HepG2 (cell line): ENCODE measurements around the gene ERFL. TPM values are rescaled to one million over a fixed set of nuclear protein-coding genes. Genes with fewer than 3 reads are reported as not detected.

Experiments used
- BRD4 ChIP-seq: sonication (generic); formaldehyde crosslinking; IDR thresholded peaks from 2 replicates; pipeline ENCODE4 v1.4.0; 2020; ENCODE audit warnings: missing genetic modification reagents
- DPF2 ChIP-seq: sonication (generic); formaldehyde crosslinking; IDR thresholded peaks from 2 replicates; pipeline ENCODE4 v1.4.0; 2020; ENCODE audit warnings: mild to moderate bottlenecking, low read depth, missing genetic modification reagents, borderline replicate concordance
- HNRNPK ChIP-seq: fragments of 200-400 bp; formaldehyde crosslinking; IDR thresholded peaks from 2 replicates; pipeline ENCODE4 v1.6.1; 2018; ENCODE audit warnings: low read length, low read depth, moderate library complexity, mild to moderate bottlenecking; ENCODE audit not compliant: poor library complexity, severe bottlenecking
- HOXA9 ChIP-seq: sonication (generic); formaldehyde crosslinking; IDR thresholded peaks from 2 replicates; pipeline ENCODE4 v1.8.1; 2022; ENCODE audit warnings: missing genetic modification reagents, mild to moderate bottlenecking, moderate library complexity, borderline replicate concordance
- KDM1A ChIP-seq: IDR thresholded peaks from 2 replicates; pipeline ENCODE4 v1.6.1; 2016; ENCODE audit warnings: missing compliant biosample characterization
- MEF2D ChIP-seq: sonication (generic); formaldehyde crosslinking; IDR thresholded peaks from 2 replicates; pipeline ENCODE4 v1.5.1; 2020; ENCODE audit warnings: mild to moderate bottlenecking, missing genetic modification reagents
- MTF1 ChIP-seq: sonication (generic); formaldehyde crosslinking; IDR thresholded peaks from 2 replicates; pipeline ENCODE4 v1.5.0; 2020; ENCODE audit warnings: missing genetic modification reagents
- NR3C1 ChIP-seq: sonication (generic); formaldehyde crosslinking; IDR thresholded peaks from 2 replicates; pipeline ENCODE4 v1.4.0; 2020; ENCODE audit warnings: missing genetic modification reagents
- SALL1 ChIP-seq: sonication (generic); formaldehyde crosslinking; IDR thresholded peaks from 2 replicates; pipeline ENCODE4 v1.8.0; 2022; ENCODE audit warnings: mild to moderate bottlenecking, missing genetic modification reagents
- SIN3B ChIP-seq: fragments of 150-350 bp; IDR thresholded peaks from 2 replicates; pipeline ENCODE4 v1.6.1; 2014; ENCODE audit warnings: low read length
- SRSF9 ChIP-seq: fragments of 200-400 bp; formaldehyde crosslinking; IDR thresholded peaks from 2 replicates; pipeline ENCODE4 v1.6.1; 2018; ENCODE audit warnings: borderline replicate concordance, mild to moderate bottlenecking, low read depth, low read length; ENCODE audit not compliant: insufficient read depth, poor library complexity, severe bottlenecking
- TAF15 ChIP-seq: fragments of 200-400 bp; formaldehyde crosslinking; IDR thresholded peaks from one replicate; pipeline ENCODE4 v1.6.1; 2018; ENCODE audit warnings: mild to moderate bottlenecking, low read depth, low read length; ENCODE audit not compliant: poor library complexity, severe bottlenecking
- XBP1 ChIP-seq: sonication (generic); formaldehyde crosslinking; IDR thresholded peaks from 2 replicates; pipeline ENCODE4 v1.5.0; 2020; ENCODE audit warnings: missing genetic modification reagents
- ZBTB21 ChIP-seq: sonication (generic); formaldehyde crosslinking; IDR thresholded peaks from 2 replicates; pipeline ENCODE4 v1.4.0; 2020; ENCODE audit warnings: missing genetic modification reagents
- ZMAT5 ChIP-seq: sonication (generic); formaldehyde crosslinking; IDR thresholded peaks from 2 replicates; pipeline ENCODE4 v1.5.0; 2020; ENCODE audit warnings: mild to moderate bottlenecking, low read depth, missing genetic modification reagents, borderline replicate concordance
- ZNF207 ChIP-seq: fragments of 450-650 bp; IDR thresholded peaks from 2 replicates; pipeline ENCODE4 v1.6.1; 2016; ENCODE audit warnings: antibody characterized with exemption, borderline replicate concordance
- ZNF547 ChIP-seq: sonication (generic); formaldehyde crosslinking; IDR thresholded peaks from 2 replicates; pipeline ENCODE4 v1.5.1; 2020; ENCODE audit warnings: mild to moderate bottlenecking, missing genetic modification reagents
- ZNF713 ChIP-seq: sonication (generic); formaldehyde crosslinking; IDR thresholded peaks from 2 replicates; pipeline ENCODE4 v1.4.0; 2020; ENCODE audit warnings: mild to moderate bottlenecking, missing genetic modification reagents
- ZNF746 ChIP-seq: sonication (generic); formaldehyde crosslinking; IDR thresholded peaks from 2 replicates; pipeline ENCODE4 v1.8.0; 2022; ENCODE audit warnings: mild to moderate bottlenecking, missing genetic modification reagents
- ZNF766 ChIP-seq: sonication (generic); formaldehyde crosslinking; IDR thresholded peaks from 2 replicates; pipeline ENCODE4 v1.5.0; 2020; ENCODE audit warnings: missing genetic modification reagents, borderline replicate concordance
- ZNF790 ChIP-seq: sonication (generic); formaldehyde crosslinking; IDR thresholded peaks from 2 replicates; pipeline ENCODE4 v1.8.0; 2022; ENCODE audit warnings: missing genetic modification reagents, mild to moderate bottlenecking, borderline replicate concordance
- polyA plus RNA-seq, 8 experiments: library from polyadenylated mRNA; depleted of rRNA in 3 of 8; stranded (reverse) in 7 of 8; unstranded in 1 of 8; fragments of >200 nt; fragmentation: Illumina TruSeq in 4 of 8; extraction: Trizol in 4 of 8; gene quantifications; 2 replicates each; pipeline versions ENCODE4 v1.2.1 to v1.2.3, GENCODE V29; 2011 to 2016; ENCODE audit warnings: low read depth in 4 of 8, missing spikeins in 1 of 8, mixed read lengths in 1 of 8; ENCODE audit not compliant: insufficient read depth in 1 of 8
- total RNA-seq, 5 experiments: library from RNA; depleted of rRNA; stranded (reverse); fragments of >200 nt; fragmentation: Illumina TruSeq; extraction: Trizol; gene quantifications; 2 replicates each; pipeline ENCODE4 v1.2.3, GENCODE V29; 2016; ENCODE audit warnings: low read depth in 1 of 5
- TF ChIP-seq, protein P1 (sequence below): sonication (generic); formaldehyde crosslinking; IDR thresholded peaks from 2 replicates; pipeline ENCODE4 v1.4.0; 2020; ENCODE audit warnings: missing genetic modification reagents
- TF ChIP-seq, protein P2 (sequence below): sonication (generic); formaldehyde crosslinking; IDR thresholded peaks from 2 replicates; pipeline ENCODE4 v1.5.0; 2020; ENCODE audit warnings: mild to moderate bottlenecking, missing genetic modification reagents, moderate library complexity
- TF ChIP-seq, protein P3 (sequence below): IDR thresholded peaks from 2 replicates; pipeline ENCODE4 v1.4.0; 2020; ENCODE audit warnings: mild to moderate bottlenecking, missing genetic modification reagents

ERFL gene
- total and polyA plus RNA-seq, 2 of the 13 experiments (the other 11 are each of a cell fraction or from before 2014, with no cell fraction given), result not detected

DNA sequence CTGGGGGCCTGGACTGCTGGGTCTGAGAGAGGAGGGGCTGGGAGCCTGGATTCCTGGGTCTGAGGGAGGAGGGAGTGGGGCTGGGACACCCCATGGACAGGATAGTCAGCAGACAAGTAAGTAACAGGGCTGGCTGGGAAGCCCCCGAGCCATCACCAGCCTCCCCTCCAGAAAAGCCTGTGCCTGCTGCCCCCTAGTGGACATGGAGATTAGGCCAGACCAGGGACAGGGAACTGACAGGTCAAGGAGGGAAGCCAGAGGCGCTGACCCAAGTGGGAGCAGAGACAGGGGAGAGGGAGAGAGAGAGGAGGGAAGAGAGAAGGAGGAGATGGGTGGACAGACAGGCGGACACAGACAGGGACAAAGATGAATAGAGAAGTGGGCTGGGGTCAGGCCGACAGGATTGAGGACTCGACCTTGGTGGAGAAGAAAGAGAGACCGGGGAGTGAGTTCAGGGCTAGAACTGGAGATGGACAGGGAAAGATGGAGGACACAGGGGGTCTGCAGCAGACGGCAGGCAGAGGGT is 6.7 kb upstream of the ERFL start (continued):
- TF ChIP-seq, protein P1, sequence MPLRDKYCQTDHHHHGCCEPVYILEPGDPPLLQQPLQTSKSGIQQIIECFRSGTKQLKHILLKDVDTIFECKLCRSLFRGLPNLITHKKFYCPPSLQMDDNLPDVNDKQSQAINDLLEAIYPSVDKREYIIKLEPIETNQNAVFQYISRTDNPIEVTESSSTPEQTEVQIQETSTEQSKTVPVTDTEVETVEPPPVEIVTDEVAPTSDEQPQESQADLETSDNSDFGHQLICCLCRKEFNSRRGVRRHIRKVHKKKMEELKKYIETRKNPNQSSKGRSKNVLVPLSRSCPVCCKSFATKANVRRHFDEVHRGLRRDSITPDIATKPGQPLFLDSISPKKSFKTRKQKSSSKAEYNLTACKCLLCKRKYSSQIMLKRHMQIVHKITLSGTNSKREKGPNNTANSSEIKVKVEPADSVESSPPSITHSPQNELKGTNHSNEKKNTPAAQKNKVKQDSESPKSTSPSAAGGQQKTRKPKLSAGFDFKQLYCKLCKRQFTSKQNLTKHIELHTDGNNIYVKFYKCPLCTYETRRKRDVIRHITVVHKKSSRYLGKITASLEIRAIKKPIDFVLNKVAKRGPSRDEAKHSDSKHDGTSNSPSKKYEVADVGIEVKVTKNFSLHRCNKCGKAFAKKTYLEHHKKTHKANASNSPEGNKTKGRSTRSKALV (CRISPR knock-in tag), result no peak
- no peak for TF ChIP-seq MEF2D (CRISPR knock-in tag)
- TF ChIP-seq, protein P2, sequence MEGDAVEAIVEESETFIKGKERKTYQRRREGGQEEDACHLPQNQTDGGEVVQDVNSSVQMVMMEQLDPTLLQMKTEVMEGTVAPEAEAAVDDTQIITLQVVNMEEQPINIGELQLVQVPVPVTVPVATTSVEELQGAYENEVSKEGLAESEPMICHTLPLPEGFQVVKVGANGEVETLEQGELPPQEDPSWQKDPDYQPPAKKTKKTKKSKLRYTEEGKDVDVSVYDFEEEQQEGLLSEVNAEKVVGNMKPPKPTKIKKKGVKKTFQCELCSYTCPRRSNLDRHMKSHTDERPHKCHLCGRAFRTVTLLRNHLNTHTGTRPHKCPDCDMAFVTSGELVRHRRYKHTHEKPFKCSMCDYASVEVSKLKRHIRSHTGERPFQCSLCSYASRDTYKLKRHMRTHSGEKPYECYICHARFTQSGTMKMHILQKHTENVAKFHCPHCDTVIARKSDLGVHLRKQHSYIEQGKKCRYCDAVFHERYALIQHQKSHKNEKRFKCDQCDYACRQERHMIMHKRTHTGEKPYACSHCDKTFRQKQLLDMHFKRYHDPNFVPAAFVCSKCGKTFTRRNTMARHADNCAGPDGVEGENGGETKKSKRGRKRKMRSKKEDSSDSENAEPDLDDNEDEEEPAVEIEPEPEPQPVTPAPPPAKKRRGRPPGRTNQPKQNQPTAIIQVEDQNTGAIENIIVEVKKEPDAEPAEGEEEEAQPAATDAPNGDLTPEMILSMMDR (CRISPR knock-in tag), result peak; percentile 89
- TF ChIP-seq ZNF547 (CRISPR knock-in tag), result no peak
- no peak for TF ChIP-seq ZBTB21 (CRISPR knock-in tag)
- TF ChIP-seq ZNF790, result no peak
- TF ChIP-seq TAF15, result no peak
- TF ChIP-seq ZNF746 (CRISPR knock-in tag), result no peak
- TF ChIP-seq, protein P3, sequence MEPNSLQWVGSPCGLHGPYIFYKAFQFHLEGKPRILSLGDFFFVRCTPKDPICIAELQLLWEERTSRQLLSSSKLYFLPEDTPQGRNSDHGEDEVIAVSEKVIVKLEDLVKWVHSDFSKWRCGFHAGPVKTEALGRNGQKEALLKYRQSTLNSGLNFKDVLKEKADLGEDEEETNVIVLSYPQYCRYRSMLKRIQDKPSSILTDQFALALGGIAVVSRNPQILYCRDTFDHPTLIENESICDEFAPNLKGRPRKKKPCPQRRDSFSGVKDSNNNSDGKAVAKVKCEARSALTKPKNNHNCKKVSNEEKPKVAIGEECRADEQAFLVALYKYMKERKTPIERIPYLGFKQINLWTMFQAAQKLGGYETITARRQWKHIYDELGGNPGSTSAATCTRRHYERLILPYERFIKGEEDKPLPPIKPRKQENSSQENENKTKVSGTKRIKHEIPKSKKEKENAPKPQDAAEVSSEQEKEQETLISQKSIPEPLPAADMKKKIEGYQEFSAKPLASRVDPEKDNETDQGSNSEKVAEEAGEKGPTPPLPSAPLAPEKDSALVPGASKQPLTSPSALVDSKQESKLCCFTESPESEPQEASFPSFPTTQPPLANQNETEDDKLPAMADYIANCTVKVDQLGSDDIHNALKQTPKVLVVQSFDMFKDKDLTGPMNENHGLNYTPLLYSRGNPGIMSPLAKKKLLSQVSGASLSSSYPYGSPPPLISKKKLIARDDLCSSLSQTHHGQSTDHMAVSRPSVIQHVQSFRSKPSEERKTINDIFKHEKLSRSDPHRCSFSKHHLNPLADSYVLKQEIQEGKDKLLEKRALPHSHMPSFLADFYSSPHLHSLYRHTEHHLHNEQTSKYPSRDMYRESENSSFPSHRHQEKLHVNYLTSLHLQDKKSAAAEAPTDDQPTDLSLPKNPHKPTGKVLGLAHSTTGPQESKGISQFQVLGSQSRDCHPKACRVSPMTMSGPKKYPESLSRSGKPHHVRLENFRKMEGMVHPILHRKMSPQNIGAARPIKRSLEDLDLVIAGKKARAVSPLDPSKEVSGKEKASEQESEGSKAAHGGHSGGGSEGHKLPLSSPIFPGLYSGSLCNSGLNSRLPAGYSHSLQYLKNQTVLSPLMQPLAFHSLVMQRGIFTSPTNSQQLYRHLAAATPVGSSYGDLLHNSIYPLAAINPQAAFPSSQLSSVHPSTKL, result no peak
- peak; percentile 26; the same call in 1 of the 2 replicates for TF ChIP-seq SALL1 (CRISPR knock-in tag)
- no peak for TF ChIP-seq ZNF766 (CRISPR knock-in tag)
- no peak for TF ChIP-seq ZMAT5 (CRISPR knock-in tag)
- TF ChIP-seq SIN3B, result no peak
- TF ChIP-seq KDM1A (CRISPR knock-in tag), result no peak
- no peak for TF ChIP-seq DPF2 (CRISPR knock-in tag)
- TF ChIP-seq XBP1 (CRISPR knock-in tag), result no peak
- no peak for TF ChIP-seq ZNF207
- no peak for TF ChIP-seq SRSF9
- TF ChIP-seq HOXA9 (CRISPR knock-in tag), result no peak
- no peak for TF ChIP-seq HNRNPK
- no peak for TF ChIP-seq ZNF713 (CRISPR knock-in tag)
- no peak for TF ChIP-seq NR3C1 (CRISPR knock-in tag)
- no peak for TF ChIP-seq BRD4
- no peak for TF ChIP-seq MTF1 (CRISPR knock-in tag)
